Measurements from ENCODE around the gene MTF1. TPM values are rescaled to one million over a fixed set of nuclear protein-coding genes. Genes with fewer than 3 reads are reported as not detected.

The MTF1 gene
- total and polyA plus RNA-seq, 12 donors = 1.5 to 17.1 (median 10.5) TPM

DNA sequence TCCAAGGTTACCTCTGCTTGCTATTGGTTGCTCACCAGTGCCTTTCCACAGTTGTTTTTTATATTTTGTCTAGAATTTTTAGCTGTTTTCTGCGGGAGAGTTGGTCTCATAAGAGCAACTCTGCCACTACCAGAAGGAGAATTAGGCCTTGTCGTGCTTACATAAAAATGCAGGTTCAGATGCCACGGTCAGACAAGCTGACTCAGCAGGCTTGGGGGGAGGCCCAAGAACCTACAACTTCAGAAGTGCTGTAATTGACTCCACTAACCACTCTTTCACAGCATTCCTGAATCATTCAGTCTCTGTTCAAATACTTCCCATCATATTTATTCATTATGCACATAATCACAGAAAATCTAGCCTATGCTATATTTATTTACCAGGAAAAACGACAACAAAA, 28.3 kb downstream of the MTF1 start:
- no peak overlapping the region for H3K27ac ChIP-seq
- no peaks in the 10 kb centered on the region for H3K27me3 ChIP-seq
- H3K9me3 ChIP-seq = no peaks in the 10 kb centered on the region
- intact Hi-C loops (cut with DNase I) = no loop called here
- no peak overlapping the region for H3K4me3 ChIP-seq
- DNase-seq (no peak), ATAC-seq (no peak)
- TF ChIP-seq, protein P1, sequence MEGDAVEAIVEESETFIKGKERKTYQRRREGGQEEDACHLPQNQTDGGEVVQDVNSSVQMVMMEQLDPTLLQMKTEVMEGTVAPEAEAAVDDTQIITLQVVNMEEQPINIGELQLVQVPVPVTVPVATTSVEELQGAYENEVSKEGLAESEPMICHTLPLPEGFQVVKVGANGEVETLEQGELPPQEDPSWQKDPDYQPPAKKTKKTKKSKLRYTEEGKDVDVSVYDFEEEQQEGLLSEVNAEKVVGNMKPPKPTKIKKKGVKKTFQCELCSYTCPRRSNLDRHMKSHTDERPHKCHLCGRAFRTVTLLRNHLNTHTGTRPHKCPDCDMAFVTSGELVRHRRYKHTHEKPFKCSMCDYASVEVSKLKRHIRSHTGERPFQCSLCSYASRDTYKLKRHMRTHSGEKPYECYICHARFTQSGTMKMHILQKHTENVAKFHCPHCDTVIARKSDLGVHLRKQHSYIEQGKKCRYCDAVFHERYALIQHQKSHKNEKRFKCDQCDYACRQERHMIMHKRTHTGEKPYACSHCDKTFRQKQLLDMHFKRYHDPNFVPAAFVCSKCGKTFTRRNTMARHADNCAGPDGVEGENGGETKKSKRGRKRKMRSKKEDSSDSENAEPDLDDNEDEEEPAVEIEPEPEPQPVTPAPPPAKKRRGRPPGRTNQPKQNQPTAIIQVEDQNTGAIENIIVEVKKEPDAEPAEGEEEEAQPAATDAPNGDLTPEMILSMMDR (IDR thresholded peaks at IDR 0.05) = no peak
- 94 to 98% methylated on average over 4 of the region's 4 CpGs for WGBS, 2 donors
- peaks cover 0 to 99% (median 56%) of the 10 kb centered on the region in 9 donors for H3K36me3 ChIP-seq
- H3K4me1 ChIP-seq = peaks cover 0 to 1% (median 0%) of the 10 kb centered on the region in 9 donors

DNA sequence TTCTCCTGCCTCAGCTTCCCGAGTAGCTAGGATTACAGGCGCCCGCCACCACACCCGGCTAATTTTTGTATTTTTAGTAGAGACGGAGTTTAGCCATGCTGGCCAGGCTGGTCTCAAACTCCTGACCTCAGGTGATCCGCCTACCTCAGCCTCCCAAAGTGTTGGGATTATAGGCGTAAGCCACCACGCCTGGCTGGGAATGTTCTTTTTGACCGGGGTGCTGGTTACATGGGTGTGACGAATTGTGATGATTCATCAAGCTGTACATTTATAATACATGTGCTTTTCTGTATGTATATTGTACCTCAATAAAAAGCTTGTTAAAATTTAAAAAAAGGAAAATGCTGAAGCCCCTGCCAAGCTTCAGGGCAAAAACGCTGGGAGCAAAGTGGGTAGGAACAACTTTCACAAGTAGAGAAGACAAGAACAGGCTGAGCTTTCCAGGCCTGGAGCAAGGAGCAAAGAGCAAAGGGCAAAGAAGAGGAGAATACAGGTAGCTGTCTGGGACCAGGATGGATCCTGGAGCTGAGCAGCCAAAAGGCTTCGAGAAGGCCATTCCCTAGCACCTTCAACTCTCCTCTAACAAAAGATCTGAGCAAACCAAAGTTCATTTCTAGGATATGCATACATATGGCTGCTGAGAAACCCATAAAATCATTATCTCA, 30.9 kb downstream of the MTF1 start:
- Histone ChIP-seq H3K27ac (no peak overlapping the region), H3K27me3 (no peaks in the 10 kb centered on the region), H3K9me3 (no peaks in the 10 kb centered on the region), H3K4me1 (peaks cover 0 to 16% (median 0%) of the 10 kb centered on the region in 9 donors), H3K36me3 (peaks cover 0 to 93% (median 37%) of the 10 kb centered on the region in 9 donors), H3K4me3 (no peak overlapping the region)
- DNase-seq (no peak), ATAC-seq (no peak)
- WGBS, 2 donors = 96% methylated on average over 12 of the region's 12 CpGs
- TF ChIP-seq, protein P1 (IDR thresholded peaks at IDR 0.05) = no peak
- intact Hi-C loops (cut with DNase I) = no loop called here

DNA sequence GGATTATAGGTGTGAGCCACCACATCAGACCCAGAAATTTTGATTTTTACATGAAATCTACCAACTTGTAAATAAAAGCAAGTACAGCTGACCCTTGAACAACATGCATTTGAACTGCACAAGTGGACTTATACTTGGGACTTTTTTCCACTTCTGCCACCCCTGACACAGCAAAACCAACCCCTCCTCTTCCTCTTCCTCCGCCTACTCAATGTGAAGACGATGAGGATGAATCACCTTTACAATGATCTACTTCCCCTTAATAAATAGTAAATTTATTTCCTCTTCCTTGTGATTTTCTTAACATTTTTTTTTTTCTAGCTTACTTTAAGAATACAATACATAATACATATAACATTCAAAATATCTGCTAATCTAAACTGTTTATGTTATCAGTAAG, 33.9 kb downstream of the MTF1 start:
- TF ChIP-seq, protein P1 (IDR thresholded peaks at IDR 0.05) = no peak
- intact Hi-C loops (cut with DNase I) = no loop called here
- Histone ChIP-seq H3K9me3 (no peaks in the 10 kb centered on the region), H3K27me3 (no peaks in the 10 kb centered on the region), H3K27ac (peak overlapping the region in 1 of 10 donors; percentile 64), H3K4me3 (no peak overlapping the region), H3K36me3 (peaks cover 0 to 93% (median 26%) of the 10 kb centered on the region in 9 donors), H3K4me1 (peaks cover 0 to 16% (median 0%) of the 10 kb centered on the region in 9 donors)
- no peak for ATAC-seq
- 79 to 82% methylated on average over 2 of the region's 2 CpGs for whole genome bisulfite sequencing, 2 donors
- DNase-seq = no peak

DNA sequence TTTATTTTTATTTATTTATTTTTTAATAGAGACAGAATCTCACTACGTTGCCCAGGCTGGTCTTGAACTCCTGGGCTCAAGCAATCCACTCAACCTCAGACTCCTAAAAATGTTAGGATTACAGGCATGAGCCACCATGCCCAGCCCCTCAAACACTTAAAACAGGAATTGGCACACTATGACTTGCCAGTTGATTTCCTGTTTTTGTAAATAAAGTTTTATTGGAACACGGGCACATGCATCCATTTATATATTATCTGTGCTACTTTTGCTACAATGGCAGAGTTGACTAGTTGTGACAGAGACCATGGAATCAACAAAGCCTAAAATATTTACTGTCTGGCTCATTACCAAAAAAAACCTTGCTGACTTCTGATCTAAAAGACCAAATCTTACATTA, 35.4 kb downstream of the MTF1 start:
- DNase-seq (no peak), ATAC-seq (no peak)
- Histone ChIP-seq H3K27ac (no peak overlapping the region), H3K4me3 (no peak overlapping the region), H3K9me3 (no peaks in the 10 kb centered on the region), H3K4me1 (peaks cover 0 to 16% (median 0%) of the 10 kb centered on the region in 9 donors), H3K27me3 (no peaks in the 10 kb centered on the region), H3K36me3 (peaks cover 0 to 93% (median 22%) of the 10 kb centered on the region in 9 donors)
- TF ChIP-seq, protein P1 (IDR thresholded peaks at IDR 0.05) = no peak
- intact Hi-C loops (cut with DNase I) = no loop called here
- WGBS, 2 donors = 94% methylated on average over 2 of the region's 2 CpGs

Data from heart right ventricle (tissue), 16 donors.